CD14-positive monocyte (primary cell): ENCODE measurements around the gene KCNIP3. TPM values are rescaled to one million over a fixed set of nuclear protein-coding genes. Genes with fewer than 3 reads are reported as not detected.

Experiments
- DNase-seq, 3 donors: peaks; one replicate each; pipeline ENCODE4 v3.0.0-alpha.2; 2011 to 2022
- H2AFZ ChIP-seq: 2 replicates; pipeline ENCODE4 v1.6.0; 2012; ENCODE audit warnings: mild to moderate bottlenecking, low read depth, low read length, inconsistent platforms; ENCODE audit not compliant: insufficient read depth, poor library complexity, severe bottlenecking
- H3K27ac ChIP-seq, 2 donors: 1 replicate in 1 of 2; 2 replicates in 1 of 2; pipeline ENCODE4 v1.5.1; 2012 to 2013; ENCODE audit warnings: low read length in 2 of 2, control low read depth in 1 of 2, inconsistent platforms in 1 of 2, low read depth in 1 of 2, mild to moderate bottlenecking in 1 of 2
- H3K27me3 ChIP-seq, 2 donors: one replicate each; pipeline versions ENCODE4 v1.6.0 to v1.6.1; 2011 to 2013; ENCODE audit warnings: low read length in 2 of 2; ENCODE audit not compliant: control insufficient read depth in 2 of 2, insufficient read depth in 2 of 2
- H3K36me3 ChIP-seq, 2 donors: replicated peaks in 1 of 2; 1 replicate in 1 of 2; 2 replicates in 1 of 2; pipeline versions ENCODE4 v1.5.1 to v1.6.1; 2012 to 2013; ENCODE audit warnings: low read length in 2 of 2, control low read depth in 1 of 2, inconsistent platforms in 1 of 2, mild to moderate bottlenecking in 1 of 2; ENCODE audit not compliant: insufficient read depth in 2 of 2, control insufficient read depth in 1 of 2
- H3K4me1 ChIP-seq, 2 donors: 1 replicate in 1 of 2; 2 replicates in 1 of 2; pipeline versions ENCODE4 v1.5.1 to v1.6.1; 2012 to 2013; ENCODE audit warnings: low read length in 2 of 2, control low read depth in 1 of 2, inconsistent platforms in 1 of 2, mild to moderate bottlenecking in 1 of 2, moderate library complexity in 1 of 2; ENCODE audit not compliant: insufficient read depth in 2 of 2, control insufficient read depth in 1 of 2
- H3K4me2 ChIP-seq: replicated peaks from 2 replicates; pipeline ENCODE3; 2012; ENCODE audit warnings: low read length, moderate library complexity, mild to moderate bottlenecking; ENCODE audit not compliant: poor library complexity, severe bottlenecking; ENCODE audit errors: extremely low read depth
- H3K4me3 ChIP-seq, 3 experiments: fragments of 200-600 bp in 1 of 3; sonication (generic) in 1 of 3; replicated peaks in 1 of 3; 1 replicate in 2 of 3; 2 replicates in 1 of 3; pipeline ENCODE4 v1.5.1; 2011 to 2013; ENCODE audit warnings: low read length in 3 of 3, mild to moderate bottlenecking in 3 of 3, control low read depth in 2 of 3, low read depth in 2 of 3, inconsistent platforms in 1 of 3, moderate library complexity in 1 of 3
- H3K79me2 ChIP-seq: 2 replicates; pipeline ENCODE4 v1.6.0; 2012; ENCODE audit warnings: mild to moderate bottlenecking, control low read depth, inconsistent platforms, low read length, moderate library complexity; ENCODE audit not compliant: insufficient read depth
- H3K9ac ChIP-seq: 2 replicates; pipeline ENCODE4 v1.6.0; 2017; ENCODE audit warnings: low read length, mild to moderate bottlenecking; ENCODE audit not compliant: insufficient read depth, poor library complexity, severe bottlenecking
- H3K9me3 ChIP-seq, 2 donors: replicated peaks in 1 of 2; 1 replicate in 1 of 2; 2 replicates in 1 of 2; pipeline versions ENCODE4 v1.5.1 to v1.6.1; 2012 to 2013; ENCODE audit warnings: low read length in 2 of 2, control low read depth in 1 of 2; ENCODE audit not compliant: control insufficient read depth in 1 of 2, insufficient read depth in 1 of 2
- H4K20me1 ChIP-seq: 2 replicates; pipeline ENCODE4 v1.6.0; 2012; ENCODE audit warnings: mild to moderate bottlenecking, low read length, control low read depth, moderate library complexity; ENCODE audit not compliant: insufficient read depth
- H3K27ac Mint-ChIP-seq, 7 donors: one replicate each; pipeline ENCODE4 v1.8.0; 2020; ENCODE audit warnings: mild to moderate bottlenecking in 7 of 7, mixed read lengths in 7 of 7, moderate library complexity in 6 of 7, inconsistent platforms in 2 of 7
- H3K27me3 Mint-ChIP-seq, 3 donors: one replicate each; pipeline ENCODE4 v1.8.0; 2021 to 2022; ENCODE audit warnings: low read depth in 3 of 3, mild to moderate bottlenecking in 3 of 3, mixed read lengths in 3 of 3, moderate library complexity in 3 of 3, inconsistent platforms in 1 of 3
- H3K36me3 Mint-ChIP-seq, 2 donors: one replicate each; pipeline ENCODE4 v1.8.0; 2020; ENCODE audit warnings: mixed read lengths in 2 of 2, inconsistent platforms in 1 of 2, mild to moderate bottlenecking in 1 of 2
- H3K4me1 Mint-ChIP-seq: one replicate; pipeline ENCODE4 v1.8.0; 2020; ENCODE audit warnings: mild to moderate bottlenecking, mixed read lengths
- H3K4me3 Mint-ChIP-seq, 2 donors: one replicate each; pipeline ENCODE4 v1.8.0; 2020; ENCODE audit warnings: mild to moderate bottlenecking in 2 of 2, mixed read lengths in 2 of 2, moderate library complexity in 1 of 2
- H3K9me3 Mint-ChIP-seq, 7 donors: one replicate each; pipeline ENCODE4 v1.8.0; 2020 to 2022; ENCODE audit warnings: mixed read lengths in 7 of 7, mild to moderate bottlenecking in 6 of 7, moderate library complexity in 6 of 7, inconsistent platforms in 2 of 7
- CTCF ChIP-seq: fragments of 200-600 bp; IDR thresholded peaks from one replicate; pipeline ENCODE4 v1.8.0; 2022; ENCODE audit warnings: antibody characterized with exemption, mild to moderate bottlenecking
- WGBS: methylation state at CpG from one replicate; pipeline ENCODE4 v1.1.5; 2013; ENCODE audit warnings: missing lambda C conversion rate; ENCODE audit not compliant: insufficient coverage; 5-methylcytosine and 5-hydroxymethylcytosine counted together
- intact Hi-C, 2 donors: fragments of 100-400 bp; cut with micrococcal nuclease; formaldehyde crosslinking; loops; one replicate each; pipeline versions ENCODE4 v1.15.0 to v1.15.1; 2023
- polyA plus RNA-seq, 3 donors: library from polyadenylated mRNA; depleted of rRNA in 1 of 3; unstranded in 2 of 3; stranded (reverse) in 1 of 3; fragments of 300-500 nt in 2 of 3; fragments of >200 nt in 1 of 3; fragmentation: Illumina TruSeq in 2 of 3; gene quantifications; 1 replicate in 2 of 3; 2 replicates in 1 of 3; pipeline ENCODE4 v1.2.3, GENCODE V29; 2012 to 2021

Gene KCNIP3
- polyA plus RNA-seq, 3 donors = not detected

GRCh38 chr2:95307878-95308277 is 10.7 kb downstream of the KCNIP3 start:
- Mint-ChIP-seq H3K27ac (no peak overlapping the region), H3K36me3 (no peaks in the 10 kb centered on the region), H3K9me3 (peaks cover 0 to 1% (median 0%) of the 10 kb centered on the region in 7 donors), H3K27me3 (peaks cover 0 to 2% (median 1%) of the 10 kb centered on the region in 3 donors), H3K4me1 (no peaks in the 10 kb centered on the region), H3K4me3 (no peak overlapping the region)
- intact Hi-C loops = no loop called here
- Histone ChIP-seq H3K79me2 (no peaks in the 10 kb centered on the region), H3K9ac (no peak overlapping the region), H3K27me3 (no peaks in the 10 kb centered on the region), H3K9me3 (no peaks in the 10 kb centered on the region), H3K27ac (no peak overlapping the region), H3K4me1 (no peaks in the 10 kb centered on the region), H3K4me2 (no peak overlapping the region), H4K20me1 (no peaks in the 10 kb centered on the region), H3K36me3 (no peaks in the 10 kb centered on the region), H3K4me3 (no peak overlapping the region), H2AFZ (no peak overlapping the region)
- no peak for DNase-seq
- no peak for TF ChIP-seq CTCF
- WGBS = 86% methylated on average over 2 of the region's 8 CpGs

GRCh38 chr2:95308426-95308990 is 11.4 kb downstream of the KCNIP3 start:
- no peak overlapping the region for H3K4me3 Mint-ChIP-seq
- H3K4me1 ChIP-seq = no peaks in the 10 kb centered on the region
- peaks cover 0 to 2% (median 1%) of the 10 kb centered on the region in 3 donors for H3K27me3 Mint-ChIP-seq
- H3K27ac Mint-ChIP-seq = no peak overlapping the region
- no peaks in the 10 kb centered on the region for H3K4me1 Mint-ChIP-seq
- H2AFZ ChIP-seq = no peak overlapping the region
- no peaks in the 10 kb centered on the region for H3K36me3 Mint-ChIP-seq
- no peaks in the 10 kb centered on the region for H3K79me2 ChIP-seq
- 98% methylated on average over 10 of the region's 12 CpGs for WGBS
- no peak for DNase-seq
- peaks cover 0 to 2% (median 0%) of the 10 kb centered on the region in 7 donors for H3K9me3 Mint-ChIP-seq
- TF ChIP-seq CTCF = no peak
- no peaks in the 10 kb centered on the region for H3K36me3 ChIP-seq
- H3K4me2 ChIP-seq = no peak overlapping the region
- H3K9me3 ChIP-seq = no peaks in the 10 kb centered on the region
- H3K4me3 ChIP-seq = no peak overlapping the region
- no peaks in the 10 kb centered on the region for H3K27me3 ChIP-seq
- no peaks in the 10 kb centered on the region for H4K20me1 ChIP-seq
- no peak overlapping the region for H3K9ac ChIP-seq
- no peak overlapping the region for H3K27ac ChIP-seq
- intact Hi-C loops = no loop called here
